SHP77 (cell line): ENCODE results near the gene CELSR1.
"Not testable (repeated sequence)": the region's sequence is repeated elsewhere in the genome, so short reads cannot be mapped to it uniquely, and the experiment has no call there.

Experiments
- DNase-seq, 2 experiments: peaks; one replicate each; lab custom pipeline; 2025; lab: John Stamatoyannopoulos, UW

CELSR1 gene

DNA sequence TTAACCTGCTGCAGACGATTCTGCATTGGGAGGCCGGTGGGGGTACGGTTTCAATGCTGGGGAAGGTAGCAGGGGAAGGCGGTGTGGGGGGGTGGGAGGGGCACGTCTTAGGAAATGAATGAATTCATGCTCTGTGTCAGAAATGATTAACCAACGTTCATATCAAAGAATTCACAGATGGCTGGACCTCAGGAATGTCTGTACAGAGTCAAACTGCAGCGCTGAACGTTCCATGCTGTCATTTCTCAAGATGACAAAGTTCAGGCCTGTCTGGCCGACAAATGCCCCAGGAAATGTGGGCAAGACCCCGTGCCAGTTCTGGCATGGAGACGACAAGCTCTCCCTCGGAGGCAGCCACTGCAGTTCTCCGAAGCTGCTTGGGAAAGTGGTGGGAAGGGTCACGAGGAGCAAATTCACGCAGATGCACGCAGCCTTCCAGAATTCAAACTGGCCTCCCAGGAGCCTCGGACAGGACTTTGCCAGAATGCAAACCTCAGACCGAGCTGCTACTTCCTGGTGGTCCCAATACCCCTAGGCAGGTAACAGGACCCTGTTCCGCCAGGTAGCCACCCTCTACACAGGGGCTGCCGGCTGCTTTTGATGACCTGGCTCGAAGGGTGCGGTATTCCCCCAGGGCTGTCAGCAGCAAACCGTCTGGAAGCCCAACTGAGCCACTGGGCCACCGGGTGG is 120.4 kb downstream of the CELSR1 start:
- DNase-seq: no peak

DNA sequence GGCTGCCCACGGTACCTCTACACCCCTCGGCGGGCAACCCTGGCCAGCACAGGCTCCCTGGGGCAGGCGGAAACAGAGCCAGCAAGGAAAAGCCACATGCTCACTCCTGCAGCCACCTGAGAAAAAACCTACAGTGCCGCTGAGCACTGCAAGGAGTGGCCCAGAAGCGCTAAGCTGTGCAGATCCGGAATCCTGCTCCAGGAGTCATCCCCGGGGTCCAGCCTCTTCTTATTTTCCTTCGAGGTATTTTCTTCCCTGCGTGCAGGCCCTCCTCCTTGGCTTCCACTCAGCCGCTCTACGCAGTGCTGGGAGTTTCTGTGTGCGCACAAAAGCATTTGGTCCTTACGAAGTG is 120.9 kb downstream of the CELSR1 start:
- DNase-seq: no peak

DNA sequence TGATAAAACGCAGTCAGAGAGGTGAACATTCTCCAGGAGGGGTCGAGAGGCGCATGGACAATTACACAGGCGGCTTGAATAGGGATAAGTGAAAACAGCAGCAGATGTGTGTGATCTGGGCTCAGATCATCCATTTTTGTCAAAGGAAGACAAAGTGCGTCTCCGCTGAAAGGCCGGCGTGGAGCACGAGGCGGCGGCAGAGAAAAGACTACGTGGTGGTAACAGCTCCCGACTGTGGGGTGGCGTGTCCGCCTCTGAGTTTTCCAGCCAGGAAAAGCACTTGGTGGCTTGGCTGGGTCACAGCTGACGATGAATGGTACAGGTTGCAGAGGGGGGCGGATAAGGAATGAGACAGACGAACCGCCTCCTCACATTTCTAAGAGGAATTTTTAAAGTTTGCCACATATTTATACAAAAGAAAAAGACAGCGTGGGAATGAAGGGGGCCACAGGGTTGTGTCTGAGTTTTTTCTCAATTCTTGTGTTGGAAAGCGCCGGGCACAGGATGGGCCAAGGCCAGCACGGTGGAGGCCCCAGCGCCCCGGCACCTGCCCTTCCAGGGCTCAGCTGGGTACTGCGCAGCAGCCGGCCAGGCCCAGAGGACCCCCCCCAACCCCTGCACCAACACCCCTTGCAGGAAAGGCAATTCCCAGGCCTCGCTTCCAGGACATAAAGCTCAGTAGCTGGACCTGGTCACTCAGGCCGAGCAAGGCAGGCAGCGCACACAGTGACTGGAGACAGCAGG is 121.5 kb downstream of the CELSR1 start:
- no peak for DNase-seq

- DNase-seq: no peak
Observed at GRCh38 chr22:46414704-46415103, 122.7 kb downstream of the CELSR1 start.

- no peak for DNase-seq
Observed at GRCh38 chr22:46413725-46414379, 123.6 kb downstream of the CELSR1 start.

DNA sequence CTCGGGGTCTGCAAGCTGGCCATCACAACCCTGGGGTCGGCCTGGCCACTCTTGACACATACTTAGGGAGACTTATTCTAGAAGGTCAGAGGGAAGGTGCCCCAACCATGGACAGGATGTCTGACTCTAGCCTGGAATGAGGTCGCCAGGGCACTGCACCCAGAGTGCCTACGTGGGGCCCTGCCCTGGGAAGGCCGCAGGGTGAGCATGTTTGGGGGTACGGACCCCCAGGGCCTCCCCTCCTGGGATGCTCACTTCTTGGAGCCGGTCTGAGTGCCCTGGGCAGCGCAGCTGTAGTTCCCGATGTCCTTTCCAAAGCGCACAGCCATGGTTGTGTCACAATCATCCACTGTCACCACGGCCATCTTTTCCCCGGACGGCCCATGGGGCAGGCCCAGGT is 126.1 kb downstream of the CELSR1 start:
- no peak for DNase-seq

DNA sequence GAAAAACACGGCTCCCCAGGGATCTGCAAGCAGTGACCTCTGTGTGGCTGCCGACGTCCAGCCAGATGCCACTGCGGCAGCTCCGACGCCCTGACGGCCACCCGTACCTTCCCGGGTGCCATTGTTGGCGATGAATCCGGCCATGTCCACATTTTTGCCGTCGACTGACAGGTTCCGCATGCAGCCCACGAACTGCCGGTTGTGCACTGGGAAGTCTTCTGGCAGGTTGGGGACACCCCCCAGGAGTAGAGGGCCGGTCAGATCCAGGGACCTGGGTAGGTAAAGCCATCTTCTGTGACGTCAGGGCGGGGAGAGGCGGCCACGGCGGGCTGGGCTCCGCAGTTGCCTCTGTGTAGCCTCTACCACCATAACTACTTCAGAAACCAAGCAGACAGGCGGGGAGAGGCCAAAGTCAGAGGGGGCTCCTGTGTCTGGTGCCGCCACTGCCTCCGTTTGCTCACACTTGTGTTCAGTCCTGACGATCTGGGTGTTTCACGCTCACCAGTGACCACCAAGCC is 127.1 kb downstream of the CELSR1 start:
- no peak for DNase-seq

- DNase-seq: no peak
Observed at GRCh38 chr22:46409631-46410210, 127.7 kb downstream of the CELSR1 start.

DNA sequence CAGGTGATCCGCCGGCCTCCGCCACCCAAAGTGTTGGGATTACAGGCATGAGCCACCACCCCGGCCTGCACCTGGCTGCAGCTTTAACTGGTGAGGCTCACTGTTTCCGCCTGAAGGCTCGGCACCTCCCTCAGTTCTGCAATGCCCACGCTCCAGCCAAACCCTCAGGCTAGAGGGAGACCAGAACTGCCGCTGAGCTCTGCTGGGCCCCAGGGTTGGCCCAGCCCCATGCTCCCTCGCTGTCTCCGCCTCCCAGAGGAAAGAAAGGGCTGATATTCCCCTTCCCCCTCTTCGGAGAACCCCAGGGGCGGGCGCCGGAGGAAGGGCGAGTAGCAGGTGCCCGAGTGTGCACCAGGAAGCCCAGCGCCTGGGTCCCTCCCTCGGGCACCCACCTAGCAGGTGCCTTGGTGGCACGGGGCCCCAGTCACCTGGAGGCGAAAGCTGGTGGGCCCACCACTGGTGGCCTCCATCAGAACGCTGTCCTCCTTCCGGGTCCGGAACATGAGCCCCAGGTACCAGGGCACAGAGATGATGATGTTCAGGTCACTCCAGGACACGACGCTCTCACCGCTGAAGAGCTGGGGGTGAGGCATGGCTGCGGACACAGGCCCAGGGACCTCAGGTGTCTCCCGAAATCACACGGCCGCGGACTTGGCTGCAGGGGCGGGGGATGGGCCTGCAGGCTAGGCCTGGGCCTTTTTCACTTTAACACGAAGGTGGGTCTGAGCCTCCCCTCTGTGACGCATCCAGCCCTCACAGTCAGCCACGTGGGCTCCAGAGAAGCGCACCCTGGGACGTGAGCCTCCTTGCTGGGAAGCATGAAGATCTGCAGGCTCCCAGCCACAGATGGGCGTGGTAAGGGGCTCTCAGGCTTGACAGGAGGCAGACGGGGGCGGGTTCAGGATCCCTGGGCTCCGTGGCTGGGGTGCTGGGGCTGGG is 128.6 kb downstream of the CELSR1 start:
- no peak for DNase-seq

GRCh38 chr22:46407748-46408147 is 129.7 kb downstream of the CELSR1 start:
- no peak for DNase-seq

DNA sequence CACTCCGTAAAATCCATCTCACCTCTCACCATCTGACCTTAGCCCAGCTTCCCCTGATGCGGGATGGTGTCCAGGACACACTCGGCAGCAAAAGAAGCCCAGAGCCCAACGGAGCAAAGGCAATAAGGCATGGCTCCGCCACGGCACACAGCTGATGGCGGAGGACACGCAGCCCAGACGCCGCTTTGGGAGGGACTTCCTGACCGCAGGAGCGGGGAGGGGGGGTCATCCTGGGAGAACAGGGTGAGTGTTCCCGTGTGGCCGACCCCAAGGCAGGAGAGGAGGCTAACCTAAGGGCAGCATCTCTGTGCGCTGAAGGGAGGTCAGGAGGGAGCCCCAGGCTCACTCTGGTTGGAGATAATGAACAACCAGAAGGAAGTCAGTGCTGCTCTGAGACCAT is 130.6 kb downstream of the CELSR1 start:
- no peak for DNase-seq

DNA sequence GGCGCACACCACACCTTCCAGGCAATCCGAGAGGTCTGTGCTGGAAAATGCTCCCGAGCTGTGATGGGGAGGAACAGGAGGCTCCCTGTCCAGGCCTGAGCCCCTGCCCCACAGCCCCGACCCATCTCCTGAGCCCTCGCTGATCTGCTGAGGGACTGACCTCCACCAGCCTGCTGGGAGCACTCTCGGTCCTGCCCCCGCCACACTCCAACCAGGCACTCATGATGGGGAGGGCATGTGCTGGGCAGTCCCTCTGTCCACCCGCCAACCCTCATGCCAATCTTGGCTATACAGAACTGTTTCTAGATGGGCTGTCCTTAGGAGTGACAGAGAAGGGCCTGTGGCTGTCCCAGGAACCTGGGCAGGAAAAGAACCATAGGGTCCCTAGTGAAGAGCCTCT is 131.1 kb downstream of the CELSR1 start:
- DNase-seq: no peak

- no peak for DNase-seq
Observed at GRCh38 chr22:46405901-46406300, 131.5 kb downstream of the CELSR1 start.

DNA sequence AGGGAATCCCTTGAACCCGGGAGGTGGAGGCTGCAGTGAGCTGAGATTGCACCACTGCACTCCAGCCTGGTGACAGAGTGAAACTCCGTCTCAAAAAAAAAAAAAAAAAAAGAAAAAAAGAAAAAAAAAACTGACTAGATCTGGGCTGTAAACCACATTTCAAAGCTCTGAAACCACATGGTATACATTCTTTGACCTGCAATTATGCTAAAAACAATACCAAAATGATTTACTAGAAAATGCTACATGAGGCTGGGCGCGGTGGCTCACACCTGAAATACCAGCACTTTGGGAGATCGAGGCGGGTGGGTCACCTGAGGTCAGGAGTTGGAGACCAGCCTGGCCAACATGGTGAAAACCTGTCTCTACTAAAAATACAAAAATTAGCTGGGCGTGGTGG is 133.5 kb downstream of the CELSR1 start:
- DNase-seq: not testable (repeated sequence)

- DNase-seq: no peak
Observed at GRCh38 chr22:46402505-46402904, 134.9 kb downstream of the CELSR1 start.

- DNase-seq: no peak
Observed at GRCh38 chr22:46401370-46401769, 136.1 kb downstream of the CELSR1 start.

GRCh38 chr22:46399251-46400024 is 138.0 kb downstream of the CELSR1 start:
- DNase-seq: no peak

- DNase-seq: no peak
Observed at GRCh38 chr22:46397951-46398350, 139.5 kb downstream of the CELSR1 start.

DNA sequence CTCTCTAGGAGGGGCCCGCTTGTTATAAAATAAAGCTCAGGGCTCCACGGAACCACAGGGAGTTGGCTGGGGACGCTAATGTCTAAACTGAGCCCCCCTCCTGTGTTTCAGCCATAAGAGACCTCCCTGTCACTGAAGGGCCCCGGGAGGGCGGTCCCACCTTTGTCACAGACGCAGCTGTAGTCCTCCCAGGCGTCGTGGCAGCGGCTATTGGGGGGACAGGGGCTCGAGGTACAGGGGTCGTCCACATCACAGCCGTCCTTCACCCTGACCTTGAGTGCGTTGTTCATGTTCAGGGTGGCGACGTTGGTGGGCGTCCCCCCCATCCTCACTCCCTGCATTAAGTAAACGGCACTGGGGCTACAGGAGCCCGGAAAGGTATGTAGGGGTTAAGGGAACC is 139.9 kb downstream of the CELSR1 start:
- DNase-seq: no peak

DNA sequence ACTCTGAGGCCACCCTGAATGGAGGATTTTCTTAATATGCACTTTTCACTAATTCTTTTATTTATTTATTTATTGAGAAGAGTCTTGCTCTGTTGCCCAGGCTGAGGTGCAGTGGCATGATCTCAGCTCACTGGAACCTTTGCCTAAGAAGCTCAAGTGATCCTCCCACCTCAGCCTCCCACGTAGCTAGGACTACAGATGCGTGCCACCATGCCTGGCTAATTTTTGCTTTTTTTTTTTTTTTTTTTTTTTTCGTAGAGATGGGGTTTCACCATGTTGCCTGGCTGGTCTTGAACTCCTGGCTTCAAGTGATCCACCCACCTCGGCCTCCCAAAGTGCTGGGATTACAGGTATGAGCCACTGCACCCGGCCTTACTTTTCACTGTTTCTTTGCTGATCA is 140.4 kb downstream of the CELSR1 start:
- DNase-seq: not testable (repeated sequence)

DNA sequence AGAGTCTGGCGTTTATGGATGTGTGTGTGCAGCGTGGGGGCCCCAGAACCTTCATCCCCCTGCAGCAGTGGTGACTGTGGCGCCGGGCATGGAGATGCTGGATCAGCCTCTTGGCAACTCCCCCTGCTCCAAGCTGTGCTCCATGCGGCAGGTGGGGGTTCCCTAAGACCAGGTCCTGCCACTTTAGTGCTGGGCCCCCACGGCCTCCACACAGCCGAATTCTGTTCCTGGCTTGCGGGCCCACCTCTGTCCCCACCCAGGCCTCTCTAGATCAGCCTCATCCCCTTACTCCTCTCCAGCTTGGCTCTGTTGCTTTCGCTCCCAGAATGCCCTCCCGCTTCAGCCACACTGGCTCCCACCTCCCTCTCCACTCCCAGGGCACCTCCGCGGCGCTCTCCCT is 142.3 kb downstream of the CELSR1 start:
- no peak for DNase-seq
